PFSK-1 (cell line): Measurements from ENCODE around the gene STARD8.

Experiments
- FOXP2 ChIP-seq: optimal IDR thresholded peaks from 2 replicates; pipeline ENCODE3; 2011; ENCODE audit warnings: borderline replicate concordance, control low read depth, inconsistent platforms; ENCODE audit not compliant: insufficient read depth; ENCODE audit errors: extremely low read length, extremely low read depth
- POLR2AphosphoS5 ChIP-seq: IDR thresholded peaks from 2 replicates; pipeline ENCODE4 v1.6.1; 2012; ENCODE audit warnings: low read depth, mild to moderate bottlenecking, control low read depth, low read length, moderate library complexity
- SIN3A ChIP-seq: IDR thresholded peaks from 2 replicates; pipeline ENCODE4 v1.6.1; 2012; ENCODE audit warnings: mild to moderate bottlenecking, low read length, moderate library complexity, borderline replicate concordance; ENCODE audit not compliant: insufficient read depth
- TAF1 ChIP-seq: IDR thresholded peaks from 2 replicates; pipeline ENCODE4 v1.6.1; 2012; ENCODE audit warnings: low read length, control low read depth, borderline replicate concordance; ENCODE audit not compliant: insufficient read depth
- TF ChIP-seq, protein P1 (sequence below), 2 experiments: IDR thresholded peaks; 2 replicates each; pipeline versions ENCODE4 v1.6.1 to v1.8.0; 2011 to 2012; ENCODE audit warnings: low read depth in 2 of 2, low read length in 2 of 2, control low read depth in 1 of 2, inconsistent platforms in 1 of 2, mild to moderate bottlenecking in 1 of 2, moderate library complexity in 1 of 2; ENCODE audit not compliant: insufficient read depth in 1 of 2

DNA sequence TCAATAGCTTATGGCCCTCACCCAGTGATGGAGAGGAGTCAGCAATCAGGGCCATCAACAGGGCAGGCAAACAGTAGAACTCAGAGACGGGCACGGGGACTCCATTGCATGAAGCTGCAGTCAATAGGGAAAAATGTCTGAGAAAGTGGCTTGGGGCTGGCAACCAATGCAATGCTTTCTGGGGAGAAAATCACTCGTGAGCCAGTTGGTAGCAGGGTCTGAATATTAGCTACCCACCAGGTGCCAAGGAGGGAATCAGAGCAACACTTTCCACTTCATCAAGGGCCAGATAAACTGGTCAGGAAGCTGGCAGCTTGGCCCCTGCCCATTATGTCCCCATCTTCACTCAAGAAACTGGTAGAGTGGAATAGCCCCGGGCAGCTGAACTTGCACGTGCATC is 80.7 kb downstream of the STARD8 start:
- TF ChIP-seq FOXP2 (no peak), SIN3A (no peak), POLR2AphosphoS5 (no peak), TAF1 (no peak)
- TF ChIP-seq, protein P1, sequence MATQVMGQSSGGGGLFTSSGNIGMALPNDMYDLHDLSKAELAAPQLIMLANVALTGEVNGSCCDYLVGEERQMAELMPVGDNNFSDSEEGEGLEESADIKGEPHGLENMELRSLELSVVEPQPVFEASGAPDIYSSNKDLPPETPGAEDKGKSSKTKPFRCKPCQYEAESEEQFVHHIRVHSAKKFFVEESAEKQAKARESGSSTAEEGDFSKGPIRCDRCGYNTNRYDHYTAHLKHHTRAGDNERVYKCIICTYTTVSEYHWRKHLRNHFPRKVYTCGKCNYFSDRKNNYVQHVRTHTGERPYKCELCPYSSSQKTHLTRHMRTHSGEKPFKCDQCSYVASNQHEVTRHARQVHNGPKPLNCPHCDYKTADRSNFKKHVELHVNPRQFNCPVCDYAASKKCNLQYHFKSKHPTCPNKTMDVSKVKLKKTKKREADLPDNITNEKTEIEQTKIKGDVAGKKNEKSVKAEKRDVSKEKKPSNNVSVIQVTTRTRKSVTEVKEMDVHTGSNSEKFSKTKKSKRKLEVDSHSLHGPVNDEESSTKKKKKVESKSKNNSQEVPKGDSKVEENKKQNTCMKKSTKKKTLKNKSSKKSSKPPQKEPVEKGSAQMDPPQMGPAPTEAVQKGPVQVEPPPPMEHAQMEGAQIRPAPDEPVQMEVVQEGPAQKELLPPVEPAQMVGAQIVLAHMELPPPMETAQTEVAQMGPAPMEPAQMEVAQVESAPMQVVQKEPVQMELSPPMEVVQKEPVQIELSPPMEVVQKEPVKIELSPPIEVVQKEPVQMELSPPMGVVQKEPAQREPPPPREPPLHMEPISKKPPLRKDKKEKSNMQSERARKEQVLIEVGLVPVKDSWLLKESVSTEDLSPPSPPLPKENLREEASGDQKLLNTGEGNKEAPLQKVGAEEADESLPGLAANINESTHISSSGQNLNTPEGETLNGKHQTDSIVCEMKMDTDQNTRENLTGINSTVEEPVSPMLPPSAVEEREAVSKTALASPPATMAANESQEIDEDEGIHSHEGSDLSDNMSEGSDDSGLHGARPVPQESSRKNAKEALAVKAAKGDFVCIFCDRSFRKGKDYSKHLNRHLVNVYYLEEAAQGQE (IDR thresholded peaks at IDR 0.05; ENCODE audit: insufficient read depth in 1 of 2, low read depth in 2 of 2, low read length in 2 of 2): no peak
